Measurements from ENCODE around the gene HCFC2.
"Not testable (repeated sequence)": the region's sequence is repeated elsewhere in the genome, so short reads cannot be mapped to it uniquely, and the experiment has no call there.

GRCh38 chr12:104039769-104040168 lies 24.6 kb upstream of the HCFC2 start:
- TF ChIP-seq CTCF, POLR2A (IDR thresholded peaks at IDR 0.05): not testable (repeated sequence)
